ENCODE measurements around the gene RELA. TPM values are rescaled to one million over a fixed set of nuclear protein-coding genes. Genes with fewer than 3 reads are reported as not detected.
A peak's percentile ranks its signal among the peaks of the same experiment; 100 is the strongest.

Gene RELA
- total and polyA plus RNA-seq, 2 donors (not counting 3 experiments of a cell fraction or from before 2014, with no cell fraction given), result 78.7 to 105 TPM

- POLR2A ChIA-PET, result interaction anchor here (0.9 to 2.6 kb wide), 4 partner anchors 9 to 341 kb away, joined by 4 to 19 read pairs (median 4); partner anchors contain the start of gene SIPA1
- TSS peak; percentile 61 for BruUV-seq (replicated peaks)
Observed at GRCh38 chr11:65662247-65662798, 393 bp downstream of the RELA start.

GRCh38 chr11:65661599-65662246 lies 993 bp downstream of the RELA start:
- intact Hi-C loops (cut with micrococcal nuclease) (no loop called here), dilution Hi-C loops (cut with MboI; ENCODE audit: extremely low pct_ligation_motif_present, low sequenced_read_pairs) (no loop called here)
- Histone ChIP-seq H4K20me1 (replicated peaks; ENCODE audit: control insufficient read depth, extremely low read depth, insufficient read depth, low read length) (no peaks in the 10 kb centered on the region), H3K9me1 (replicated peaks; ENCODE audit: control insufficient read depth, extremely low read depth, insufficient read depth, low read length) (no peaks in the 10 kb centered on the region), H3K4me2 (ENCODE audit: insufficient read depth, low read length) (peak overlapping the region; percentile 75), H2AFZ (ENCODE audit: low read depth, low read length) (no peak overlapping the region), H3K9me3 (replicated peaks; ENCODE audit: control insufficient read depth, insufficient read depth, low read length) (no peaks in the 10 kb centered on the region), H3K27me3 (ENCODE audit: control insufficient read depth in 2 of 2, insufficient read depth in 2 of 2, low read length in 2 of 2) (no peaks in the 10 kb centered on the region), H3K27ac (ENCODE audit: insufficient read depth, low read depth, low read length) (peak overlapping the region; percentile 91), H3K36me3 (ENCODE audit: control insufficient read depth in 2 of 2, extremely low read depth in 1 of 2, insufficient read depth in 2 of 2, low read length in 2 of 2) (peaks cover 21 to 44% of the 10 kb centered on the region in 2 experiments), H3K9ac (replicated peaks; ENCODE audit: extremely low read depth, insufficient read depth, low read length) (peak overlapping the region; percentile 90), H3K79me2 (ENCODE audit: control insufficient read depth, insufficient read depth, low read length) (peaks cover 39% of the 10 kb centered on the region), H3K4me3 (replicated peaks in 1 of 3; ENCODE audit: insufficient read depth in 1 of 3, low read depth in 1 of 3, low read length in 3 of 3) (peak overlapping the region; percentile 34 to 94 (median 77)), H3K4me1 (ENCODE audit: control insufficient read depth, extremely low read depth, insufficient read depth, low read length) (peaks cover 18% of the 10 kb centered on the region)
- no TSS peak for BruUV-seq (replicated peaks)
- TF ChIP-seq GATA2 (IDR thresholded peaks at IDR 0.05; ENCODE audit: insufficient read depth, insufficient read length, low read depth, low read length) (no peak), MYC (IDR thresholded peaks at IDR 0.05; ENCODE audit: low read depth, low read length) (no peak), POLR2AphosphoS5 (IDR thresholded peaks at IDR 0.05; ENCODE audit: insufficient read depth, low read depth, low read length) (no peak), EZH2 (IDR thresholded peaks at IDR 0.05; ENCODE audit: borderline replicate concordance, low read depth, low read length, severe bottlenecking) (no peak), POLR2A (IDR thresholded peaks at IDR 0.05; ENCODE audit: low read depth, low read length) (no peak)
- TF ChIP-seq, protein P1, sequence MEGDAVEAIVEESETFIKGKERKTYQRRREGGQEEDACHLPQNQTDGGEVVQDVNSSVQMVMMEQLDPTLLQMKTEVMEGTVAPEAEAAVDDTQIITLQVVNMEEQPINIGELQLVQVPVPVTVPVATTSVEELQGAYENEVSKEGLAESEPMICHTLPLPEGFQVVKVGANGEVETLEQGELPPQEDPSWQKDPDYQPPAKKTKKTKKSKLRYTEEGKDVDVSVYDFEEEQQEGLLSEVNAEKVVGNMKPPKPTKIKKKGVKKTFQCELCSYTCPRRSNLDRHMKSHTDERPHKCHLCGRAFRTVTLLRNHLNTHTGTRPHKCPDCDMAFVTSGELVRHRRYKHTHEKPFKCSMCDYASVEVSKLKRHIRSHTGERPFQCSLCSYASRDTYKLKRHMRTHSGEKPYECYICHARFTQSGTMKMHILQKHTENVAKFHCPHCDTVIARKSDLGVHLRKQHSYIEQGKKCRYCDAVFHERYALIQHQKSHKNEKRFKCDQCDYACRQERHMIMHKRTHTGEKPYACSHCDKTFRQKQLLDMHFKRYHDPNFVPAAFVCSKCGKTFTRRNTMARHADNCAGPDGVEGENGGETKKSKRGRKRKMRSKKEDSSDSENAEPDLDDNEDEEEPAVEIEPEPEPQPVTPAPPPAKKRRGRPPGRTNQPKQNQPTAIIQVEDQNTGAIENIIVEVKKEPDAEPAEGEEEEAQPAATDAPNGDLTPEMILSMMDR (IDR thresholded peaks at IDR 0.05; ENCODE audit: extremely low read depth in 1 of 2, insufficient read depth in 1 of 2, low read depth in 1 of 2, low read length in 2 of 2), result no peak
- no peak for DNase-seq (ENCODE audit: low read depth, low spot score)
- ChIA-PET POLR2A (interaction anchor here (0.6 to 2.6 kb wide), 3 partner anchors 9 to 57 kb away, joined by 3 to 19 read pairs (median 4); no protein-coding TSS in a partner anchor), CTCF (interaction anchor here (1.9 kb wide), 1 partner anchor 8 kb away, joined by 14 read pairs; no protein-coding TSS in a partner anchor)
- FAIRE-seq, result no peak

More at GRCh38 chr11:65662247-65662798, 393 bp downstream of the RELA start:
- no peaks in the 10 kb centered on the region for H4K20me1 ChIP-seq (replicated peaks; ENCODE audit: control insufficient read depth, extremely low read depth, insufficient read depth, low read length)
- peak overlapping the region; percentile 34 to 94 (median 77) for H3K4me3 ChIP-seq (replicated peaks in 1 of 3; ENCODE audit: insufficient read depth in 1 of 3, low read depth in 1 of 3, low read length in 3 of 3)
- no peaks in the 10 kb centered on the region for H3K9me3 ChIP-seq (replicated peaks; ENCODE audit: control insufficient read depth, insufficient read depth, low read length)
- peak overlapping the region; percentile 90 for H3K9ac ChIP-seq (replicated peaks; ENCODE audit: extremely low read depth, insufficient read depth, low read length)
- intact Hi-C loops (cut with micrococcal nuclease), result no loop called here
- peaks cover 17 to 38% of the 10 kb centered on the region in 2 experiments for H3K36me3 ChIP-seq (ENCODE audit: control insufficient read depth in 2 of 2, extremely low read depth in 1 of 2, insufficient read depth in 2 of 2, low read length in 2 of 2)
- no peak overlapping the region for H2AFZ ChIP-seq (ENCODE audit: low read depth, low read length)
- dilution Hi-C loops (cut with MboI; ENCODE audit: extremely low pct_ligation_motif_present, low sequenced_read_pairs), result no loop called here
- H3K9me1 ChIP-seq (replicated peaks; ENCODE audit: control insufficient read depth, extremely low read depth, insufficient read depth, low read length), result no peaks in the 10 kb centered on the region
- H3K4me1 ChIP-seq (ENCODE audit: control insufficient read depth, extremely low read depth, insufficient read depth, low read length), result peaks cover 18% of the 10 kb centered on the region
- FAIRE-seq (peak; percentile 86), DNase-seq (ENCODE audit: low read depth, low spot score) (peak; percentile 60)
- H3K27me3 ChIP-seq (ENCODE audit: control insufficient read depth in 2 of 2, insufficient read depth in 2 of 2, low read length in 2 of 2), result no peaks in the 10 kb centered on the region
- peaks cover 37% of the 10 kb centered on the region for H3K79me2 ChIP-seq (ENCODE audit: control insufficient read depth, insufficient read depth, low read length)
- peak; percentile 39 for TF ChIP-seq FOS (IDR thresholded peaks at IDR 0.05; ENCODE audit: borderline replicate concordance, insufficient read depth, low read length)
- TF ChIP-seq JUN (IDR thresholded peaks at IDR 0.05; ENCODE audit: borderline replicate concordance, insufficient read depth, insufficient read length, low read depth), result no peak
- peak overlapping the region; percentile 75 for H3K4me2 ChIP-seq (ENCODE audit: insufficient read depth, low read length)
- CTCF ChIA-PET, result interaction anchor here (1.1 to 1.9 kb wide), 6 partner anchors 9 to 197 kb away, joined by 3 to 14 read pairs (median 6); partner anchors contain the start of genes KAT5, RNASEH2C and SIPA1
- peak overlapping the region; percentile 91 for H3K27ac ChIP-seq (ENCODE audit: insufficient read depth, low read depth, low read length)

Data from endothelial cell of umbilical vein (primary cell).